Stimulated activated CD4-positive, alpha-beta T cell treated with anti-CD3 and anti-CD28 coated beads, Interleukin-4, amount 100 ng/mL, for 24 hours (primary cell): Measurements from ENCODE around the gene SNTG2.
"Not testable (repeated sequence)": the region's sequence is repeated elsewhere in the genome, so short reads cannot be mapped to it uniquely, and the experiment has no call there.

ENCODE experiments used
- DNase-seq: peaks from one replicate; pipeline ENCODE4 v3.0.0-alpha.2; 2020

The SNTG2 gene

DNA sequence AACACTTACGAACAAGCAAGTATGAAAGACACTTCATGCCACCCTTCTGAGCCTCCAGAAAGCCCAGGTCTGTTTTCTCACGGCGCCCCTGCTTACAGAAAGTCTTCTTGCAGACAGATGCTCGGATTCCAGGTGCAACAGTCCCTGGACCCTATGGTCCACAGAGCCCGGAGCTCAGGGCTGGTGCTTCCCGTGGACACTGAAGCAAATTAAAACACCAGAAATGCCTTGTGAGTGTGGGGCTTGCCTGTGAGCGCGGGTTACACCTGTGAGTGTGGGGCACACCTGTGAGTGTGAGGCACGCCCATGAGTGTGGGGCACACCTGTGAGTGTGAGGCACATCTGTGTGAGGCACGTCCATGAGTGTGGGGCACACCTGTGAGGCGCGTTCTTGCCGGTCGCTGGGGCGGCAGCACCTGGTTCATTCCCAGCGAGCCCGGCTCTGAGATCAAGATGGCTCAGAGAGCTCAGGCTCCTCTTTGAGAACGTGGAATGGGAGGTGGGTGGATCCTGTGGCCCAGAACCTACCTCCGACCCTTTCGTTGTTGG is 257.4 kb downstream of the SNTG2 start:
- DNase-seq: no peak

- no peak for DNase-seq
Measured at GRCh38 chr2:1208522-1208921, 257.9 kb downstream of the SNTG2 start.

- DNase-seq: no peak
Measured at GRCh38 chr2:1209246-1209645, 258.6 kb downstream of the SNTG2 start.

DNA sequence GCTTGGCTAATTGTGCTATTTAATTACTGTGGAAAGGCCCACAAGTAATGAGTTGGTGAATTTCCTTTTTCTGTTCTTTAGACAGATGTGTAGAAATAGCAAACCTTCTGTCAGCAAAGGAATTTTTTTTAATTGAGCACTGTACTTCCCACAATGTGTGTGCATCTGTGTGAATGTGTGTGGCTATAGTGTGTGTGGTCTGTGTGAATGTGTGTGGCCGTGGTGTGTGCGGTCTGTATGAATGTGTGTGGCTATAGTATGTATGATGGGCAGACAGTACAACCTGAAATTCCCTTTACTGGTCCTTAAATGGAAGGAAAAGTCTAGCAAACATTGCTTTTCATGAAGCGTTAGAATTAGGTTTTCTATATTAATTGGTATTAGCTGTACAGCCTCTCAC is 259.1 kb downstream of the SNTG2 start:
- DNase-seq: no peak

DNA sequence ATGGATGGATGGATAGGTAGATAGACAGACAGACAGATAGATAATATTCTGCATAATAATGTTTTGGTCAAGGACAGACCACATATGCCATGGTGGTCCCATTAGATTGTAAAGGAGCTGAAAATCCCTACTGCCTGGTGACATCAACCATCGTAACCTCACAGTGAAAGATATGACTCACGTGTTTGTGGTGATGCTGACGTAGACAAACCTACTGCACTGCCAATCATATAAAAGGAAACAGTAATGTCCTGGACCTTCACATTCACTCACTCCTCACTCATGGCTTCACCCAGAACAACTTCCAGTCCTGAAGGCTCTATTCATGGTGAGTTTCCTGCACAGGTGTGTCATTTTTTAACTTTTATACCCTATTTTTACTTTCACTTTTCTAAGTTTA is 259.7 kb downstream of the SNTG2 start:
- DNase-seq: no peak

- DNase-seq: no peak
Measured at GRCh38 chr2:1219901-1220573, 269.4 kb downstream of the SNTG2 start.

GRCh38 chr2:1222056-1222455 is 271.4 kb downstream of the SNTG2 start:
- no peak for DNase-seq

- DNase-seq: no peak
Measured at GRCh38 chr2:1223791-1224190, 273.1 kb downstream of the SNTG2 start.

- no peak for DNase-seq
Measured at GRCh38 chr2:1224901-1225300, 274.3 kb downstream of the SNTG2 start.

- no peak for DNase-seq
Measured at GRCh38 chr2:1226766-1227165, 276.1 kb downstream of the SNTG2 start.

- no peak for DNase-seq
Measured at GRCh38 chr2:1227274-1227900, 276.7 kb downstream of the SNTG2 start.

- not testable (repeated sequence) for DNase-seq
Measured at GRCh38 chr2:1229596-1229995, 278.9 kb downstream of the SNTG2 start.

DNA sequence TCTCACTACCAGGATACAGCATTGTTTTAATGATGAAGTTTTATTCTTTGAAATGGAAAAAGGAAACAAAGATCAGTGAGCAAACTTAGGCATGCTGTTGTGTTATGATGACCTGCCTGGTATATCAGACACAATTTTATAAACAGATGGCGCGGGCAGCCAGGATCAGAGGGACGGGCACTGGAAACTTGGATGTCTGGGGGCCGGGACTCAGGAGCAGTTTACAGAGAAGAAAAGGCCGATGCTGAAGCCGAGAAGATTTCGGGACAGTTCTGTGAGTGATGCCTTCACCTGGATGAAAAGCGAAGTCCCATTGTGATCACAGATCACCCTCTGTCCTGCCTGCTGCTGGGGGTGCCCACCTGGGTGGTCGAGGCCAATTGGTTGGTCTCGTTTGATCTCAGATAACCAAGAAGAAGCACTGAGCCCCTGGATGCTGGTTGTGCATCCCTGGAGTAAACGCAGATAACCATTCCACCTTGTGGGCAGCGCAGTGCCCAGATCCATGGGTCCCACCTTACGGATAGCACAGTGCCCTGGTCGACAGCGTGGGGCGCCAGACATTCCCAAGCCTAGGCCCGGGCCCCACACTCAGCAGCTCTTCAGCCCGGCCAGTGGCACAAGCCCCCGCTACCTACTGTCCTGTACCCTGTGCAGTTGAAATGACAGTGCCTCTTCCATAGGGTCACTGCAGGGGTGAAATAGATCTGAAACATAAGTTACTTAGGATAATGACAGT is 279.7 kb downstream of the SNTG2 start:
- no peak for DNase-seq

DNA sequence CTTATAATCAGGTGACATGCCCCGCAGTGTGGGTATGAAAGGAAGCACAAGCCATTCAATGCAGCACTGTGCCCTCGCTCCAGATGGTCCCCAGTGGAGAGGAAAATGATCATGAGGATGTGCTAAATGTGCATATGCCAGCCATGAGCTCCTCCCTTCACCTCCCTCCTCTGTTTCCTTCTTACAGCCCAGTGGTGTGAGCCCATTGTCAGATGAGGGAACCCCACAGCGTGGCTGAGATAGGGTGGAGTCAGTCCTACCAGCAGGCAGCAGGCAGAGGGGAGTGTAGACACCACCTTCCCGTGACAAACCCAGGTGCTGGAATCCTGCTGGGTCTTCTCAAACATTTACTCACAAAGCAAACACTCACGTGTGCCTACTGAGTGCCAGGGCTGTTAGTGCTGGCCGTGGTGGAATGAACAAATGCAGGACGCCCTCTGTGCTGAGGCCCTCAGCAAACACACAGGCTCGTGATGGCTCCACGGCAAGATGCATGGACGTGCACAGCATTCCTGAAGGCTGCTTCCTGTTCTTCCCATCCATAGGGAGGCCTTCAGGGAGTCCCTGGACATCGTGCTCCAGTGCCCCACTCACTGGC is 280.9 kb downstream of the SNTG2 start:
- no peak for DNase-seq

DNA sequence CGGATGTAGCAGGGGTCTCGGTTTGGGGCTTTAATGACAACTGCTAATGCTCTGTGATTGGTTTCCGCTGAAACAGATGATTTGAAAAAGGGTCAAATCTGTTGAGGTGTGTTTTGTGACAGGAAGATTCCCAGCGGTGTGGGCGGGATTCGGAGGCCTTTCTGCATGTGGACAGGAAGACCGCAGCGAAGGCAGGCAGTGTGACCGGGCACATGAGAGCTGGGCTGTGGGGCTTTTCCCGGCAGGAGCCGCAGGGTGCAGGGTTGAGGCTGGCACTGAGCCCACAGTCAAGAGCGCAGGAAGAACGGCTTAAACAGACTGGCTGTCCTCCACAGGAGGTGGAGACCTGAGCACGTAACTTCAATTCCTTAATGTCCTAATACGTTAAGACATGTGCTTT is 282.6 kb downstream of the SNTG2 start:
- no peak for DNase-seq

- DNase-seq: no peak
Measured at GRCh38 chr2:1234731-1235308, 284.2 kb downstream of the SNTG2 start.

- no peak for DNase-seq
Measured at GRCh38 chr2:1235806-1236205, 285.2 kb downstream of the SNTG2 start.

GRCh38 chr2:1236606-1237005 is 286.0 kb downstream of the SNTG2 start:
- DNase-seq: no peak

GRCh38 chr2:1237783-1238182 is 287.1 kb downstream of the SNTG2 start:
- no peak for DNase-seq

GRCh38 chr2:1238598-1239138 is 288.0 kb downstream of the SNTG2 start:
- no peak for DNase-seq

DNA sequence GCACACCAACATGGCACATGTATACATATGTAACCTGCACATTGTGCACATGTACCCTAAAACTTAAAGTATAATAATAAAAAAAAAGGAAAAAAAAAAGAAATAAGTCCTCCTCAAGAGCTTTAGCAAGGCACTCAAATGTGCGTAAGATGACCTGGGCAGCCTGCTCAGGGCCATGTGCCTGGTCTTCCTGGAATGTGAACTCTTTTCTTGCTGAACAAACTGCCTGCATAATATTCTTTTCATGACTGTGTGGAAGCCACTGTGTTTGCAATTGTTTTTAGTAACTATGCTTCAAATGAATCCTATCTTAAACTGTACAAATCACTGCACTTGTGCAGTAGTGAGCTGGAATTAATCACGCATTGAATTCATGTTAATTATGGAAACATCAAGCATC is 294.5 kb downstream of the SNTG2 start:
- DNase-seq: no peak

DNA sequence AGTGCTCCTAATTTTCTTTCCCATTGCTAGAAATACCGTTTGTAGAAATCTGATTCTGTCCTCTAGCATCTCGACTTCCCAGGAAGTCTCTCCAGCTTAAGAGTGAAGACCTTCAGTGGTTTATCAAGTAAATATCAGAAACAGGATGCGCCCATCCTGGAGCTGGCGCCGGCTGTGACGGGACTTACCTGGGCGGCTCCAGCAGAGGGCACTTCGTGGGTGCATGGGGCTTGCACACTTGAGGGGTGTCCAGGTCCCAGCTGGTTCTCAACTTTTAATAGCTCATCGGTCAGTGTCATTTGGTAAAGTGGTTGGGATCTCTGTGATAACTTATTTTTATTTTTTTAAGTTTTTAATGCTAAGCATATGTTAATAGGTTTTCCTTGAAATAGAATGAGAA is 295.6 kb downstream of the SNTG2 start:
- no peak for DNase-seq

DNA sequence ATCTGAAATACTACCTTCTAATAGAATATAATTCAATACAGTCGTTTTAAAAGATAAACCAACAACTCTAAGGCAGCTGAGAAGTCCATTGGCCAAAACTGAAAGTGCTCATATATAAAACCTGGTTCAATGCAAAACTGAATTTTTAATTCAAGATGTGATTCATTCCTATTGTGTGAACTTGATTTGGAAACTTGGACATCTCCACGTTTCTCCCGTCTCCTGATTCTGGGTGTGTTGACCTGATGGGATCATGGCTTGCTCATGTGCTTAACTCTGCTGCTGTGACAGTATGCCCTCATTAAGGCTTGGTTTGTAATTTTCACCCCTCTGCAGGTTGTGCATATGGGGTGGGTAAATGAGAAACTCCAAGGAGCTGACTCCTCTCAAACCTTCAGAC is 296.3 kb downstream of the SNTG2 start:
- no peak for DNase-seq
